NB4 (cell line): ENCODE measurements around the gene TMEM18.

Source experiments
- CTCF ChIP-seq: IDR thresholded peaks from one replicate; pipeline ENCODE4 v1.5.1; 2012; ENCODE audit warnings: low read depth, low read length
- MAX ChIP-seq: IDR thresholded peaks from 2 replicates; pipeline ENCODE4 v1.6.1; 2011; ENCODE audit warnings: low read depth, low read length
- MYC ChIP-seq: IDR thresholded peaks from 2 replicates; pipeline ENCODE4 v1.6.1; 2011; ENCODE audit warnings: low read depth, low read length
- POLR2A ChIP-seq: IDR thresholded peaks from 2 replicates; pipeline ENCODE4 v1.6.1; 2011; ENCODE audit warnings: mild to moderate bottlenecking; ENCODE audit not compliant: insufficient read length; ENCODE audit errors: extremely low read depth

DNA sequence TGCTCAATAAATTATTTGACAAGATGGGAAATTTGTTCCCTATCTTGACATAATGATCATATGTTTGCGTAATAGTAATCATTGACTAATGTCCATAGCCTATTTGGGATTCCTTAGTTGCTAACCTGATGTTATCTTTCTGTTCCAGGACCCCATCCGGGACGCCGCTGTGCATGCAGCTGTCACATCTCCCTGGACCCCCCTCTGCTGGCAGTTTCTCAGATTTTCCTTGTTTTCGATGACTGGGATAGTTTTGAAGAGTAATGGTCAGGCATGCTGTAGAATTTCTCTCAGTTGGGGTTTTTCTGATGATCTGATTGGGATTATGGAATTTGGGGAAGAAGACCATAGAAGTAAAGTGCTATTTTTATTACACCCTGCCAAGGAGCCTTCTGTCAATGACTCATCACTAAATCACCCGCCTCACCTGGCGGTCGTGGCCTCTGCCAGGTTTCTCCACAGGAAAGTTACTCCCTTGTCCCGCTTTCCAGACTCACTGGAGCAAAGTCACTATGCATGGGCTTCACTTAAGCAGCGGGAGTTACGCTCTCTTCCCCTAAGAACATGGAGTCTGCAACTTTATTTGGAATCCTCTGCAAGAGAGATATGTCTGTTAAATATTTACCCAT, 19.9 kb upstream of the TMEM18 start:
- TF ChIP-seq CTCF: no peak
- TF ChIP-seq MYC: no peak
- no peak for TF ChIP-seq POLR2A
- no peak for TF ChIP-seq MAX
